Bronchial epithelial cell (primary cell): Measurements from ENCODE around the gene POFUT1. TPM values are rescaled to one million over a fixed set of nuclear protein-coding genes. Genes with fewer than 3 reads are reported as not detected.

Source experiments
- DNase-seq: peaks from one replicate; pipeline ENCODE4 v3.0.0-alpha.2; 2010; ENCODE audit warnings: low read depth
- FAIRE-seq: peaks from 2 replicates; lab custom pipeline; 2011; peaks lifted over from hg19 to GRCh38; lab: Jason Lieb, UNC
- H3K27me3 ChIP-seq: 2 replicates; pipeline ENCODE4 v1.5.1; 2011; ENCODE audit warnings: low read length; ENCODE audit not compliant: control insufficient read depth, insufficient read depth
- H3K36me3 ChIP-seq: 2 replicates; pipeline ENCODE4 v1.5.1; 2011; ENCODE audit warnings: low read length; ENCODE audit not compliant: control insufficient read depth, insufficient read depth
- H3K4me3 ChIP-seq: 2 replicates; pipeline ENCODE4 v1.5.1; 2011; ENCODE audit warnings: mild to moderate bottlenecking, low read depth, low read length, control low read depth
- CTCF ChIP-seq: IDR thresholded peaks from 2 replicates; pipeline ENCODE4 v1.5.1; 2011; ENCODE audit warnings: mild to moderate bottlenecking, moderate library complexity, low read length, control low read depth, inconsistent platforms; ENCODE audit not compliant: insufficient read depth, severe bottlenecking
- total RNA-seq: library from RNA; depleted of rRNA; stranded (reverse); fragments of >200 nt; gene quantifications from 2 replicates; pipeline ENCODE4 v1.2.1, GENCODE V29; 2014

POFUT1 gene
- total RNA-seq, 1 donor from 2014 or later: 27.6 TPM

- FAIRE-seq (no peak), DNase-seq (no peak)
- H3K36me3 ChIP-seq: no peaks in the 10 kb centered on the region
- no peak for TF ChIP-seq CTCF
- no peaks in the 10 kb centered on the region for H3K27me3 ChIP-seq
- no peak overlapping the region for H3K4me3 ChIP-seq
Measured at GRCh38 chr20:32184961-32185603, 22.6 kb upstream of the POFUT1 start.

GRCh38 chr20:32186506-32186905 is 21.2 kb upstream of the POFUT1 start:
- H3K36me3 ChIP-seq: no peaks in the 10 kb centered on the region
- TF ChIP-seq CTCF: no peak
- FAIRE-seq (no peak), DNase-seq (no peak)
- no peaks in the 10 kb centered on the region for H3K27me3 ChIP-seq
- H3K4me3 ChIP-seq: no peak overlapping the region

- no peak for FAIRE-seq
- Histone ChIP-seq H3K27me3 (no peaks in the 10 kb centered on the region), H3K4me3 (no peak overlapping the region), H3K36me3 (no peaks in the 10 kb centered on the region)
- no peak for DNase-seq
- no peak for TF ChIP-seq CTCF
Measured at GRCh38 chr20:32188376-32189122, 19.1 kb upstream of the POFUT1 start.

GRCh38 chr20:32189123-32189410 is 18.6 kb upstream of the POFUT1 start:
- no peak for DNase-seq
- no peak for FAIRE-seq

GRCh38 chr20:32189691-32190615 is 17.7 kb upstream of the POFUT1 start:
- no peak for FAIRE-seq

More at GRCh38 chr20:32189123-32189410, 18.6 kb upstream of the POFUT1 start:
- Histone ChIP-seq H3K36me3 (no peaks in the 10 kb centered on the region), H3K4me3 (no peak overlapping the region), H3K27me3 (no peaks in the 10 kb centered on the region)
- TF ChIP-seq CTCF: no peak

More at GRCh38 chr20:32189691-32190615, 17.7 kb upstream of the POFUT1 start:
- H3K36me3 ChIP-seq: no peaks in the 10 kb centered on the region
- TF ChIP-seq CTCF: no peak
- no peaks in the 10 kb centered on the region for H3K27me3 ChIP-seq
- peak overlapping the region; percentile 49 for H3K4me3 ChIP-seq
- no peak for DNase-seq
